HG03558 (cell line): ENCODE measurements around the gene MAPK6.
"Not testable (repeated sequence)": the region's sequence is repeated elsewhere in the genome, so short reads cannot be mapped to it uniquely, and the experiment has no call there.

Experiments used
- ATAC-seq: cut with Tn5 transposase; IDR thresholded peaks from one replicate; pipeline ENCODE4 v1.9.1; 2021; ENCODE audit warnings: moderate number of reproducible peaks; ENCODE audit not compliant: unreplicated experiment; ENCODE audit errors: extremely low read depth

Gene MAPK6

DNA sequence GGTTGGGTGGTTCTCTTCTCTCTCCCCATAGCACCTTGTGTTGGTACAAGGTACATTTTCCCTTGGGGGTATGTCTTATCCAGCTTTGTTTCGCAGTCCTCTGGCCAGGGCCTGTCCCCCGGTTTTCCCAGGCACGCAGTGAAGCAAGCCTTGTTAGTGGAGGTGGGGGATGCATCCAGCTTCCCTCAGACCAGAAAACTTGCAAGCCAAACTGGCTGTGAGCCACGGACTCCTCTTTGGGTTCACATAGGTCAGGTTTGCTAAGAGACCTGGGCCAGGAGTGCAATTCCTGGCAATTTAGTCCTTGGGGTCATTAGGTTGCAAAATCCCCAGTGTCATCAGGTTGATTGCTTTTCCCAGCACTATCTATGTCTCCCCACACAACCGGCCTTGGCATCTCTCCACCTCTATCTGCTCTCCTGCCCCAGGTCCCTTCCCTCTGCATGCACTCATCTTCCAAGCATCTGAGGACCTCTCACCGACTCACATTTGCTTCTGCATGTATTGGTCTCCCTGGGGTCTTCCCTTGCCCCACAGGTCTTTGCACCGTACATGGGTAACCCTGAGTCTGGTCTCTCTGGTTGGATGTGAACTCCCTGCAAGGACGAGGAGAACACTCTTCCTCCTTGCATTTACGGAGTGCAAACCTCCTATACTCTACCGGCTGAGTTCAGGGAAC, 59.3 kb downstream of the MAPK6 start:
- ATAC-seq = no peak

DNA sequence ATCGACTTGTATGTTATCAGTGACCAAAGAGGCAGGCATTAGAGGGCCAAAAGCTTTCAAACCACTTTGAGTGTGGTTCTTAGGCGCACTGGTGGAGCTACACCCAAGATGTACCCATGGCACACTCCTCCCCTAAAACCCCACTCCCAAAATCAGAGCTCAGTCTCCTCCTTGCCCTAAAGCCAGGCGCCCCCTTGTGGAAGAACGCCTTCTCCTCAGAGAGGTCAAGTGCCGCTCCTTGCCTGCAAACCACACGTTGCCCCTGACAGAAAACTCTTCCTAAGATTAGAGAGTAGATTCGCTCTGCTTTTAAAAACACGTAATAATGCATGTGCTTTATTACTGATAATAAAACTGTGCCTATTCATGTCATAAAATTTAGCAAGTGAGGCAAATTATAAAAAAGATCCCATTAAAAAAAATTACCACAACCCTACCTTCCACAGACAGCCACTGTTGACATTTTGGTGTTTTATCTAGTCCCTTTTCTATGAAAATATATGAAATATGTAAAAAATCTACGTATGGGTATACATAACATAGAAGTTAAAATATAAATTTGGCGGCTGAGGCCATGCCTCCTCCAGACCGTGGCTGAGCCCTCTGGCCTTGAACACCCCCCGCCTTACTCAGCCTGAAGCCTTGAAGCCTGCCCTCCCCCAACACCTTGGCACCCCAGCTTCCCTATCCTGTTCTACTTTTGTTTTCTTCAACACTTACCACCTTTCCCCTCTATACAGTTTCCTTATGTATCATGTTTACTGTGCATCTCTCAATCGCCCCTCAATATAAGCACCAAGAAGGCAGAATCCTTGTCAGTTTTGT, 60.1 kb downstream of the MAPK6 start:
- no peak for ATAC-seq

DNA sequence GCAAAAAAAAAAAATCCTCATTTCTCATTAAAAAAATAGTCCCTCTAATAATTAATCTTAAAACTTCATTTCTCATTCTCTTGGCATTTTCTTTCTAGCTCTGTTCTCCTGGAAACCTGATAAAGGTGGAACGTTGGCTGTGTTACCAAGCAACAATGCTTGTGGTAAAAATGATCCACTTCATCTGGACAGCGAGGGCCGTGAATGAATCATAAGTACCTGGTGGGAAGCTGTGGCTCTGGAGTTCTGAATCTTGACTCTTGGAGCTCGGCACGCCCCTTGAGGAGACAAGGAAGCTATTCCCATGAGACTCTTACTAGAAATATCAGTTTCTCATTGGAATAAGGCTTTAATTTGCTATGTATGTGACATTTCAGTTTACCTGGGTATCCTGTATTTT, 61.0 kb downstream of the MAPK6 start:
- ATAC-seq = no peak

DNA sequence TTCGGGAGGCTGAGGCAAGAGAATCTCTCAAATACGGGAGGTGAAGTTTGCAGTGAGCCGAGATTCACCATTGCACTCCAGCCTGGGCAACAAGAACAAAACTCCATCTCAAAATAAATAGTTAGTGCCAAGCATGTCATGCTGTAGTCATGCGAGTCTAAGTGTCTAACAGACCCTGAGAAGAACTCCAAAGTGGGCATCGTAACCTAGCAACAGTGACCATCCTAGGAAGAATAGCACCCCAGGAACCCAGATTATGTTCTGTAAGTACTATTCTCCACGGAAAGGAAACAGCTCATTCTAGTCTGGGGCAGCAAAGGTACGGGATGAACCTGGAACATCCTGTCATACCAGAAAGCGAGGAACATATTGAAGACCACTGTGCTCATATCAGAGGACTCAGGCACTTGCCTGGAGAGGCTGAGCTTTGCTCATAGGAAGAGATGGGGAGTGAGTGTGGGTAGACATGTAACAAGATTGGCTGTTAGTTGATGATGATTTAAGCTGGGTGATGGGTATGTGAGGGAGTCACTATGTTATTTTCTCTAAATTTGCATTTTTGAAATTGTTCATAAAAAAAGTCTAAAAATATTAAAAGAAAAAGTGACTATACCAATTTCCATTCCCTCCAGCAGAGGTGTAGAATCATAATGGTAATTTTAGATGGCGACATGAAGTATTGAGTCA, 61.8 kb downstream of the MAPK6 start:
- no peak for ATAC-seq

DNA sequence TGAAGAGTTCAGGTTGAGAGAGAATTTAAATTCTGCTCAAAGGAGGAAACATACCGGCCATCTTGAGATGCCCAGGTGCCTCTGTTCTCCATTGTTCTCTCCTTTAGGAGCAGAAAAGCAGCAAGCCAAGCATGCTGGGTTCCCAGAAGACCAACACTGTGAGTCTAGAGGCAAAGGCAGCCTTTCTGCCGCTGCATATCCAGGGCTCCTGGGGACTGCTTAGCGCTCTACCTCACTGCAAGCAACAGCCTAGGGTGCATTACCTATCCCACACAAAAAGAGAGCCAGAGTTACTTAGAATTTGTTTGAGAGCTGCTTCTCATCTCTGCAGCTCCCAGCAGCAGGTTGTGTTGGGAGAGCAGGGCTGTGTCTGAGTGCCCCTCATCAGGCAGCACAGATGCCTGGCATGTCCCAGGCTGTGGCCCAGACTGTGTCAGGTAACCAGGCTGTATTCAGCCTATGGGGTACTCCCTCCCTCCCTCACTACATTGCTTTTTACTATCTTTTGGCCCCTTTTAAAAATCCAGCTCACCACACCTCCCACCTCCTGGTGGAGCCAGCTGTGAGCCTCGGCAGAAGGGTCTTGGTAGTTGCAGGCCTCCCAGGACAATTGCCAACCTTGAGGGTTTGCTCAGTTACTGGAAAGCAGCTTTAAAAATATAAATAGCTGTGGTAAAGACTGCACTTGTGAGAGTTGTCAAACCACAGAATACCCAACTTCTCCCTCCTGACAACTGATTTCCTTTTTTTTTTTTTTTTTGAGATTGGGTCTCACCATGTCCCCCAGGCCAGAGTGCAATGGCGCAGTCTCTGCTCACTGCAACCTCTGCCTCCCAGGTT, 63.4 kb downstream of the MAPK6 start:
- ATAC-seq = no peak

DNA sequence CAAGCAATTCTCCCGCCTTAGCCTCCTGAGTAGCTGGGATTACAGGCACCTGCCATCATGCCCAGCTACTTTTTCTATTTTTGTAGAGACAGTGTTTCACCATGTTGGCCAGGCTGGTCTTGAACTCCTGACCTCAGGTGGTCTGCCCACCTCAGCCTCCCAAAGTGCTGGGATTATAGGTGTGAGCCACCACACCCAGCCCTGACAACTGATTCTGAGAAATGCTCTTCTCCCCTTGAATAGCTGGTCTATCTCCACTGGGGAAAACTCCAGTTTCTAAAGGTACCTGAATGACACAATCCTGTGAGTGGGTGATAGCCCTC, 64.0 kb downstream of the MAPK6 start:
- not testable (repeated sequence) for ATAC-seq

DNA sequence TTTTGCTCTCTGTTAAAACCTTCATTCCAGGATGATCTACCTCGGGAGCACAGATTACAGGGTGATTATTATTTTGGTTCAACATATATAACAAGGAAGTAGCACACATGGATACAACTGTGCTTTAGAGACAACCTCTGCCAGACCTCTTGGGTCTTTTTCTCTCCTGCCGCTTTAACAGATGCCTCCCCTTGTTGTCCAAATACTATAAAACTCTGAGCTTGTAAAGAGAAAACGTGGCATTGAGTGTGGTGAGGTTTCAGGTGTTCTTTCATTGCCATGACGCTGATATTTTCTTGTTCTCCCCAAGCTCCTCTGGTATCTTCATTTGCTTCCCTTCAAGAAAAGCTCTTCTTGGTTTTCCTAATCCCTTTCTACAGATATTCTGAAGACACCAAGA, 64.6 kb downstream of the MAPK6 start:
- no peak for ATAC-seq

DNA sequence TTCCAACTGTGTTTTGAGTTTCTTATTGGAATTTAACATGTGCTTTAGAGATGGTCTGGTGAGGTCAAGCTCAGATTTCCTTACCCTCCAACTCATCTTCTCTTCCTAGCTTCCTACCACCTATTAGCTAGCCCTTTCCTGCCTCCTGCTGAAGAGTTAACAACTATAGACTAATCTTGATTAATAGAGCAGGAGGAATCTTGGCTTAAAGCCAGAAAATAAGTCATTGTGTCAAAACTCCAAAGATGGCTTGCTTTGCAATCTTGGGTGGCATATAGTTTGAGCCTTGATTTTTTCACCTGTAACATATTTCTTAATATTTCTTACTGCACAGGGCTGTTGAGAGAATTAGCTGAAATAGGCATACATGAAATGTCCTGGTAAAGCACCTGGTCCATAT, 66.3 kb downstream of the MAPK6 start:
- no peak for ATAC-seq

DNA sequence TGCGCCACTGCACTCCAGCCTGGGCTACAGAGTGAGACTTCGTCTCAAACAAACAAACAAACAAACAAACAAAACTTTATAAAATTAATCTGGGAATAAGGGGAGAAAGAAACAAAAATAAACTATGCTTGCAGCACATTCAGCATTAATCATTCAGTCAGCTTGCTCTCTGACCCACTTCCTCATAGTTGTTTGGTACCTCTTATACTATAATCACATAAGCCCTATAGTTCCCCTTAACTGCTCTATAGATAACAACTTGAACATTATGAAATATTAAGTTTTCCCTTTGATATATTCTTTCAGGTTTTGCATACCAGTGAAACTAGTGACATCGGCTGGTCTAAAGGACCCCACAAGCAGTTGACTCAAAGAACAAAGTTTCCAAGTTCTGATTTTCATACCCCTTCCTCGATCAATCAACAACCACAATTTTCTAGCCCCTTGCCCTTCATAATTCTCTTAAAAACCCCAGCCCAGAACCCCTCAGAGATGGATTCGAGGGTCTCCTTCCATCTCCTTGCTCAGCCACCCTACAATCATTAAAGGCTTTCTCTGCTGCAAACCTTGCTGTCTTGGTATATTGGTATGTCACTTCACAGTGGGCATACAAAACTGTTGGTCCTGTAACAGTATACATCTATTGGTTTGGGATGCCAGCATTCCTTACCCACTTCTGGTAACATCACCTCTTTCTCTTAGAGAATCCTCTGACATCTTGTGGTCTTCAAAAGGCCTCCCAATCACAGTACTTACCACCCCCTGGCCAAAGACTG, 67.2 kb downstream of the MAPK6 start:
- ATAC-seq = no peak

DNA sequence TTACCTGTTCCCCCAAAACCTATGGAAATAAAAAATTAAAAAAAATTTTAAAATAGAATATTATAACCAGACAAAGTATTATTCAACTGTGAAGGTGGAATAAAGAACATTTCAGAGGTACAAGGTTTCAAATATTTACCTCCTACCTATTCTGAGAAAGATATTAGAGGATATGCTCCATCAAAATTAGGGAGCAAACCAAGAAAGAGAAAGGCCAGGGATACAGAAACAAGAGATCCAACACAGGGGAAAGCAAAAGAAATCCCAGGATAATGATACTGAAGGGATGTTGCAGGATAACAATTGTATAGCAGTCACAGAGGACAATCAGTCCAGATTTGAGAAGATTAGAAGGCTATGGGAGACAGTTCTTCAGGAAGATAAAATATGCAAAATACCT, 71.2 kb downstream of the MAPK6 start:
- ATAC-seq = no peak

DNA sequence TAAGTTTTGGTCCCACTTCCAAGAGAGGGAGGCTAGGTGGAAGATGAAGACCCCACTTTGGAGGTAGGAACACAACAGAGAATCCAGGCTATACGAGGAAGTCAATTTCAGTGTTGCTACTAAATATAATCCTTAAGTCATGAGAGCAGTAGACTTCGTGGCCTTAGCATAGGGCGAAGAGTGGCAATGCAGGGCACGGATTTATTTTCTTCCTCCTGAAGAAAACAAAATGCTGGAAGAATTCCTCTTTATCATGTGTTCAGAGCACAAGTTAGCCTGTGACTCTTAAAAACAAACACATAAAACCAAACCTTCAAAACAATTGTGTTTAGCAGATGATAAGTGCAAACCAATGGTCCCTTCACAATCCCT, 74.1 kb downstream of the MAPK6 start:
- ATAC-seq = no peak

DNA sequence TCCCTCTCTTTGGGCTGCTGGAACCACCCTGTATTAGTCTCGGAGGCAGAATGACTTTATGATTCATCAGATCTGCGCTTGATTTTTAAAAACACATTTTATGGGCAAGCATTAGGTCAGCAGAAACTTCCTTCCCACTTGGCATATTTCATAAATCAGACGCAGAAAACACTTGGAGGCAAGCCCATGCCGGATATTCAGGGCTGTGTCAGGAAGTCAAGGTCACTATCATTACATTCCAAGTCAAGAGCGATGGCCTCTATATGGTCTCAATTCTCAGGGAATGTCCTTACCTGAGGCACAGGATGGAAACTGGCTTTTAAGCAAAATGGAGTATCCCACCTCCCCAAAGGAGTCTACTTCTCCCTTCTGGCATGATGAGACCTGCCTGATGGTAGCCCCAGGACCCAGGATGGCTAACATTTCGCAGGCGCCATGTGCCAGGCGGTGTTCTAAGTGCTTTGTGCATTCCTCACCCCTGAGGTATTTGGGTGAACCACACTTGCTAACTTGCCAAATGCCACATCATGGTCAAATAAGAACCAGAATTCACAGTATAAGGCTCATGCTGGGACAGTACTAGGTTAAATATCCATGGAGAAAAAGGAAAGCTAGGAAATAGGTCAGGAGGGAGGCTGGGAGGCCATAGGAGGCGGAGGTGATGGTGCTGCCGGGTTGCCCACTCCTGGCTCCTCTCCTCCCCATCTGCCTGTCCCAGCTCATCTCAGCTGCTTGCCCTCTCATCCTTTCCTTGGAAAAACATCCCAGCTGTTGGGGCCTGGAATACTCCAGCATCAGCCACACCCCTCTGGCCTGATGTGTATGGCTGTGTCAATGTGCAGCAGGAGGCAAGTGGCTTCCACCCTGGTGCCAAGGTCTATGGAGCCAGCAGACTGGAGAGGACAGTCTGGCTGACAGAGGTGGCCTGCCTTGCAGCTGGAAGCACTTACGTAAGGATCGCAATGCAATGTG, 74.8 kb downstream of the MAPK6 start:
- no peak for ATAC-seq

DNA sequence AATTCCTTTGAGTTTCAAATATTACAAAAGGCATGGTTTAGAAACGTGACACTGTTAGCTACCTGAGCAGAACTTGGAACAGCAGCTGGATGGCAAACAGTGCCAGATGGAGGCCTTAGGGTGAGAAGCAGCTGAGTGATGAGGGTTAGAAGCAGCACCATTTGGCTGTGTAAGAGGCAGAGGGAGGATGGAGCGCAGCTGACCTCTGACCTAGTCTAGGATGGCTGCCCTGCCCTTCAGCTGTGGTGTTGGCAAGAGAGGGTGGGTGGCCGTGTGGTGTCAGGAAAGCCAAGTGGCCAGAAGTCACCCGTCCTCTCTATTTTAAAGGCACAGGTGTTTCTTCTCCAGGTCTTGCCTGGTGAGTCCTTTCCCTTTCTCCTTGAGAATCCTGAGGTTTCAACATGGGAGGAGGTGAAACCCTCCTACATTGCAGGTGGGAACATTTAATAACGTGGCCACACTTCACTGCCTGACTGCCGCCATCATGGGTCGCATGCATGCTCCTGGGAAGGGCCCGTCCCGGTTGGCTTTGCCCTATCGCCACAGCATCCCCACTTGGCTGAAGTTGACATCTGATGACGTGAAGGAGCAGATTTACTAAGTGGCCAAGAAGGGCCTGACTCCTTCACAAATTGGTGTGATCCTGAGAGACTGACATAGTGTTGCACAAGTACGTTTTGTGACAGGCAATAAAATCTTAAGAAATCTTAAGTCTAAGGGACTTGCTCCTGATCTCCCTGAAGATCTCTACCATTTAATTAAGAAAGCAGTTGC, 76.0 kb downstream of the MAPK6 start:
- no peak for ATAC-seq

DNA sequence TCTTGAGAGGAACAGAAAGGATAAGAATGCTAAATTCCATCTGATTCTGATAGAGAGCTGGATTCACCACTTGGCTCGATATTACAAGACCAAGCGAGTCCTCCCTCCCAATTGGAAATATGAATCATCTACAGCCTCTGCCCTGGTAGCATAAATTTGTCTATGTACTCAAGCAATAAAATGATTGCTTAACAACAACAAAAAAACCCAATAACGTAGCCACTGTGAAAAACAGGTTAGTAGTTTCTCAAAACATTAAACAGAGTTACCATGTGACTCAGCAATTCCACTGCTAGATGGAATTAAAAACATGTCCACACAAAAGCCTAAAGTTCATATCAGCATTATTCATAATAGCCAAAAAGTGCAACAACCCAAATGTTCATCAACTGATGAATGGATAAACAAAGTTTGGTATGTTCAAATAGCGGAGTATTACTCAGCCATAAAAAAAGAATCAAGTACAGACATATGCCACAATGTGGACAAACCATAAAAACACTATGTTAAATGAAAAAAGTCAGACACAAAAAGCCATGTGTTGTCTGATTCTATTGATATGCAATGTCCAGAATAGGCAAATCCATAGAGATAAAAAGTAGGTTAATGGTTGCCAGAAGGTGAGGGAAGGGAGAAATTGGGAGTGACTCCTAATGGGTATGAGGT, 76.7 kb downstream of the MAPK6 start:
- no peak for ATAC-seq

DNA sequence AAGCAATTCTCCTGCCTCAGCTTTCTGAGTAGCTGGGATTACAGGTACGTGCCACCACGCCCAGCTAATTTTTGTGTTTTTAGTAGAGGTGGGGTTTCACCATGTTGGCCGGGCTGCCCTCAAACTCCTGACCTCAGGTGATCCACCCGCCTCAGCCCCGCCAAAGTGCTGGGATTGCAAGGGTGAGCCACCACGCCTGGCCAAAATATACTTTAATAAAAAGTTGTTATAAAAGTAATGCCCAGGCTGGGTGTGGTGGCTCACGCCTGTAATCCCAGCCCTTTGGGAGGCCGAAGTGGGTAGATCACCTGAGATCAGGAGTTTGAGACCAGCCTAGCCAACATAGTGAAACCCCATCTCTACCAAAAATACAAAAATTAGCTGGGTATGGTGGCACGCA, 77.5 kb downstream of the MAPK6 start:
- not testable (repeated sequence) for ATAC-seq

DNA sequence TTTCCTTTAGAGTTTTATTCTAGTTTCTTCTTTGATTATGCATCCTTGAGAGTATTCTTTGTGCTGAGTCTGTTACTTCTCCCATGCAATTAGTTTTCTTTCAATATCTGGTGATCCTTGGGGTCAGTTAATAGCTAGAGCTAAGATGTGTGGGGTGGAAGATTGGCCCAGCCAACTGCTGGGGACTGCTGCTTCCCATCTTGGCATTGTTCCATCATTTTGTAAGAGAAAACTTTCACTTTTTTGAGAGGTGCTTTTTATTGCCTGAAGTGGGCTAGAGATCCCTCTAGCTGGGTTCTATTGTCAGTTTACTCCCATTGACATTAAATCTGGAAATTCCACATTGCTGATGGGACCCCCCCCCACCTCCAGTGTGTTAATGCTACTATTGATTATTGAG, 78.2 kb downstream of the MAPK6 start:
- ATAC-seq = no peak

DNA sequence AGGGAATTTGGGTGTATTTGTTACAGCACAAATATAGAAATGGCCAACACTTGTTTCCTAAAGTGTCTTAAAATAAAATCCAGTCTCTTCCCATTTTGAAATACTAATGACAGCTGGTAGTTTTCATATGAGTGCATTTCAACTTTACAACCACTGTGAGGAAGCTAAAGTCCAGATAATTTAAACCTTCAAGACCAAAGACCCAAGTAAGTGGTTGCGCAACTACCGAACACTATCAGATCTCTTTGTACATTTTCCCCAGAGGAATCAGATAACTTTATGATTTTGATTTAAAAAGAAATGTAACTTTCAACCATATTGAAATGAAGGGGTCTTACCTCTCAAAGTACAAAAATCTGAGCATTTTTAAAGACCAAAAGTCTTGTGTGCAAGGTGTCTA, 79.3 kb downstream of the MAPK6 start:
- no peak for ATAC-seq
